GM12878 (cell line): ENCODE measurements around the gene SORCS2. TPM values are rescaled to one million over a fixed set of nuclear protein-coding genes. Genes with fewer than 3 reads are reported as not detected.

ENCODE experiments used
- ATAC-seq: fragments of 200-7000 bp; cut with Tn5 transposase; 3 replicates; pipeline ENCODE4 v1.9.1; 2020; ENCODE audit warnings: mild to moderate bottlenecking, moderate library complexity
- BruUV-seq: library from RNA; stranded (reverse); fragments of 400-500 nt; replicated peaks from 2 replicates; lab custom pipeline; 2021; lab: Mats Ljungman, UMichigan
- CTCF ChIA-PET: fragments of 300-600 bp; sonication (Branson Sonifier 250); formaldehyde crosslinking; extraction: SDS; loops from one replicate; lab custom pipeline; 2021; ENCODE audit warnings: inconsistent platforms; lab: Yijun Ruan, JAX
- POLR2A ChIA-PET: fragments of 350-600 bp; formaldehyde crosslinking; extraction: SDS; loops from one replicate; lab custom pipeline; 2021; ENCODE audit warnings: inconsistent platforms; lab: Charles Lee
- RAD21 ChIA-PET: fragments of 300-600 bp; sonication (Branson Sonifier 250); formaldehyde crosslinking; loops from one replicate; lab custom pipeline; 2023; ENCODE audit warnings: antibody characterized with exemption; ENCODE audit not compliant: unreplicated experiment; lab: Charles Lee
- SMC1A ChIA-PET: fragments of 300-600 bp; sonication (Branson Sonifier 250); formaldehyde crosslinking; loops from one replicate; lab custom pipeline; 2023; ENCODE audit not compliant: unreplicated experiment, uncharacterized antibody; lab: Charles Lee
- DNase-seq: peaks from one replicate; pipeline ENCODE4 v3.0.0-alpha.2; 2011; ENCODE audit warnings: low read depth, low spot score
- FAIRE-seq: peaks from 3 replicates; lab custom pipeline; 2011; peaks lifted over from hg19 to GRCh38; lab: Jason Lieb, UNC
- H2AFZ ChIP-seq: 2 replicates; pipeline ENCODE4 v1.6.0; 2011; ENCODE audit warnings: low read depth, low read length, control low read depth; ENCODE audit not compliant: control insufficient read depth
- H3K27ac ChIP-seq: 2 replicates; pipeline ENCODE4 v1.5.1; 2011; ENCODE audit warnings: control low read depth; ENCODE audit not compliant: control insufficient read depth, insufficient read depth
- H3K27me3 ChIP-seq, 2 experiments: replicated peaks in 1 of 2; 2 replicates each; pipeline versions ENCODE4 v1.6.0 to v1.6.1; 2011; ENCODE audit warnings: low read length in 1 of 2; ENCODE audit not compliant: control insufficient read depth in 2 of 2, insufficient read depth in 2 of 2
- H3K36me3 ChIP-seq, 2 experiments: 2 replicates each; pipeline ENCODE4 v1.5.1; 2011; ENCODE audit warnings: low read length in 1 of 2; ENCODE audit not compliant: control insufficient read depth in 2 of 2, insufficient read depth in 2 of 2
- H3K4me1 ChIP-seq: 2 replicates; pipeline ENCODE4 v1.6.1; 2011; ENCODE audit warnings: mild to moderate bottlenecking, low read length, moderate library complexity, mixed read lengths; ENCODE audit not compliant: control insufficient read depth, insufficient read depth
- H3K4me2 ChIP-seq: 2 replicates; pipeline ENCODE4 v1.6.0; 2011; ENCODE audit warnings: control low read depth; ENCODE audit not compliant: control insufficient read depth, insufficient read depth
- H3K4me3 ChIP-seq: fragments of 200-600 bp; sonication (generic); 2 replicates; pipeline ENCODE4 v1.5.1; 2016
- H3K79me2 ChIP-seq: 2 replicates; pipeline ENCODE4 v1.6.0; 2011; ENCODE audit warnings: low read length; ENCODE audit not compliant: control insufficient read depth, insufficient read depth
- H3K9ac ChIP-seq: 2 replicates; pipeline ENCODE4 v1.8.0; 2011; ENCODE audit warnings: low read length, control low read depth, mixed read lengths; ENCODE audit not compliant: control insufficient read depth, insufficient read depth
- H3K9me3 ChIP-seq: replicated peaks from 3 replicates; pipeline ENCODE4 v1.5.1; 2011; ENCODE audit warnings: mild to moderate bottlenecking, low read length; ENCODE audit not compliant: control insufficient read depth, insufficient read depth
- H4K20me1 ChIP-seq: 2 replicates; pipeline ENCODE4 v1.6.0; 2011; ENCODE audit not compliant: control insufficient read depth, insufficient read depth
- ATF7 ChIP-seq: fragments of 450-650 bp; IDR thresholded peaks from 2 replicates; pipeline ENCODE4 v1.6.1; 2016; ENCODE audit warnings: low read depth, mild to moderate bottlenecking
- CEBPB ChIP-seq, 2 experiments: fragments of 150-350 bp in 1 of 2; IDR thresholded peaks; 2 replicates each; pipeline ENCODE4 v1.6.1; 2012 to 2014; ENCODE audit warnings: low read depth in 2 of 2, low read length in 2 of 2, borderline replicate concordance in 1 of 2, inconsistent platforms in 1 of 2
- HSF1 ChIP-seq: fragments of 150-350 bp; IDR thresholded peaks from 2 replicates; pipeline ENCODE4 v1.6.1; 2014; ENCODE audit warnings: mild to moderate bottlenecking, low read depth, low read length
- NKRF ChIP-seq: fragments of 450-650 bp; conservative IDR thresholded peaks from 2 replicates; pipeline ENCODE4 v1.6.1; 2017; ENCODE audit warnings: mild to moderate bottlenecking, moderate library complexity
- WGBS: methylation state at CpG from one replicate; pipeline ENCODE4 v1.1.6; 2016; ENCODE audit warnings: low lambda C conversion rate; ENCODE audit not compliant: insufficient replicate concordance, insufficient coverage; ENCODE audit errors: missing lambda C conversion rate; 5-methylcytosine and 5-hydroxymethylcytosine counted together
- in situ Hi-C: fragments of 300-500 bp; cut with MboI; formaldehyde crosslinking; loops from 9 replicates; pipeline ENCODE4 v1.14.3; 2018; ENCODE audit warnings: mixed read lengths
- intact Hi-C: fragments of 100-400 bp; cut with micrococcal nuclease; formaldehyde crosslinking; loops from one replicate; pipeline ENCODE4 v1.14.2; 2022; ENCODE audit not compliant: unreplicated experiment
- polyA plus RNA-seq, 11 experiments: library from polyadenylated mRNA; depleted of rRNA in 4 of 11; unstranded in 6 of 11; stranded (reverse) in 5 of 11; fragments of >200 nt; fragmentation: Nextera tagmentation in 4 of 11; fragmentation: Illumina TruSeq in 1 of 11; extraction: Ambion mirVana in 4 of 11; extraction: Trizol in 1 of 11; gene quantifications; 1 replicate in 1 of 11; 2 replicates in 10 of 11; pipeline versions ENCODE4 v1.2.1 to v1.2.3, GENCODE V29; 2011 to 2016; ENCODE audit warnings: inconsistent platforms in 2 of 11, missing spikeins in 2 of 11, low read depth in 1 of 11
- total RNA-seq, 4 experiments: library from RNA; depleted of rRNA in 3 of 4; stranded (reverse); fragments of >200 nt in 3 of 4; fragmentation: Illumina TruSeq in 1 of 4; extraction: Trizol in 1 of 4; gene quantifications; 2 replicates each; pipeline versions ENCODE4 v1.2.1 to v1.2.3, GENCODE V29; 2013 to 2021

The SORCS2 gene
- total and polyA plus RNA-seq, 10 of the 15 experiments (the other 5 are each of a cell fraction or from before 2014, with no cell fraction given): 0.01 to 0.15 (median 0.05) TPM; not detected in 5

- H3K4me1 ChIP-seq: no peaks in the 10 kb centered on the region
- TF ChIP-seq HSF1 (no peak), ATF7 (no peak), NKRF (no peak), CEBPB (IDR thresholded peaks at IDR 0.05; ENCODE audit: borderline replicate concordance in 1 of 2, low read depth in 2 of 2, low read length in 2 of 2) (no peak)
- no peaks in the 10 kb centered on the region for H3K36me3 ChIP-seq
- FAIRE-seq: no peak
- ChIA-PET CTCF (no interaction called here), POLR2A (no interaction called here), RAD21 (no interaction called here), SMC1A (no interaction called here)
- no peaks in the 10 kb centered on the region for H4K20me1 ChIP-seq
- no peaks in the 10 kb centered on the region; the same call in 2 of the 3 replicates for H3K9me3 ChIP-seq
- no TSS peak for BruUV-seq
- H2AFZ ChIP-seq: no peak overlapping the region
- H3K4me3 ChIP-seq: no peak overlapping the region
- no peak overlapping the region for H3K27ac ChIP-seq
- no peaks in the 10 kb centered on the region for H3K79me2 ChIP-seq
- no peaks in the 10 kb centered on the region for H3K27me3 ChIP-seq
- DNase-seq: no peak
- ATAC-seq: no peak
- no peak overlapping the region for H3K4me2 ChIP-seq
- intact Hi-C loops (no loop called here), in situ Hi-C loops (no loop called here)
- 25% methylated on average over 18 of the region's 18 CpGs for WGBS
- H3K9ac ChIP-seq: no peak overlapping the region
Observed at GRCh38 chr4:7233006-7233580, 40.8 kb downstream of the SORCS2 start.
